ENCODE results near the gene PARD3B. TPM values are rescaled to one million over a fixed set of nuclear protein-coding genes. Genes with fewer than 3 reads are reported as not detected.

The PARD3B gene
- total RNA-seq, 1 experiment from 2014 or later = 2.0 TPM

- TF ChIP-seq ZNF274 (IDR thresholded peaks at IDR 0.05; ENCODE audit: low read depth, low read length) (no peak), SP1 (IDR thresholded peaks at IDR 0.05; ENCODE audit: low read depth) (no peak)
Observed at GRCh38 chr2:205464681-205465080, 919.4 kb downstream of the PARD3B start (continued).

DNA sequence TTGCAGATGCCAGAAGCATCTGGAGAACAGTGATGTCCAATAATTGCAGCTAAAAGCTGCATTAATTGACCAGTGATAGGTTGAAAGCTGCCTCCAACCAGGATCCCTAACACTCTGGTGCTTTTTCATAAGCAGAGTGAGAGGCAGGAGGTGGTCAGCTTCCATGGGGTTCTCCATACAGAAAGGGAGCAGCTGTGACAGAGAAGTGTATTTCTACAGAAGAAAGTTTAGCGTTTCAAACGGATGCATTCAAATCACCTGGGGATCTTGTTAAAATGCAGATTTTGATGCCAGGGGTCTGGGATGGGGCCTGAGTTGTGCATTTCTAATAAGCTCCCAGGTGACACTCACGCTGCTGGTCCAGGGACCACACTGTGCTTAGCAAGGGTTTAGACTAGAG lies 920.5 kb downstream of the PARD3B start:
- Histone ChIP-seq H3K9me2 (ENCODE audit: insufficient read depth) (no peaks in the 10 kb centered on the region), H3K4me3 (replicated peaks in 1 of 2; ENCODE audit: low read depth in 1 of 2, low read length in 2 of 2) (no peak overlapping the region), H4K20me1 (ENCODE audit: insufficient read depth) (no peaks in the 10 kb centered on the region), H3K4me2 (ENCODE audit: low read length) (no peak overlapping the region), H2AFZ (ENCODE audit: low read depth, low read length, poor library complexity, severe bottlenecking) (no peak overlapping the region), H3K4me1 (ENCODE audit: control insufficient read depth in 1 of 2, insufficient read depth in 2 of 2, low read length in 2 of 2) (no peaks in the 10 kb centered on the region), H3K27me3 (ENCODE audit: insufficient read depth, low read length) (peaks cover 6% of the 10 kb centered on the region; the same call in 1 of the 2 replicates), H3K9ac (ENCODE audit: low read length) (no peak overlapping the region), H3K36me3 (ENCODE audit: control insufficient read depth in 1 of 2, insufficient read depth in 2 of 2, low read length in 2 of 2) (no peaks in the 10 kb centered on the region), H3K79me2 (ENCODE audit: insufficient read depth, low read length) (no peaks in the 10 kb centered on the region), H3K9me3 (ENCODE audit: control insufficient read depth in 1 of 2, insufficient read depth in 1 of 2, low read depth in 1 of 2, low read length in 2 of 2) (no peaks in the 10 kb centered on the region), H3K27ac (ENCODE audit: low read depth, low read length) (no peak overlapping the region)
- POLR2A ChIA-PET = no interaction called here
- no peak for TF ChIP-seq JUND (IDR thresholded peaks at IDR 0.05)
- TF ChIP-seq, protein P1, sequence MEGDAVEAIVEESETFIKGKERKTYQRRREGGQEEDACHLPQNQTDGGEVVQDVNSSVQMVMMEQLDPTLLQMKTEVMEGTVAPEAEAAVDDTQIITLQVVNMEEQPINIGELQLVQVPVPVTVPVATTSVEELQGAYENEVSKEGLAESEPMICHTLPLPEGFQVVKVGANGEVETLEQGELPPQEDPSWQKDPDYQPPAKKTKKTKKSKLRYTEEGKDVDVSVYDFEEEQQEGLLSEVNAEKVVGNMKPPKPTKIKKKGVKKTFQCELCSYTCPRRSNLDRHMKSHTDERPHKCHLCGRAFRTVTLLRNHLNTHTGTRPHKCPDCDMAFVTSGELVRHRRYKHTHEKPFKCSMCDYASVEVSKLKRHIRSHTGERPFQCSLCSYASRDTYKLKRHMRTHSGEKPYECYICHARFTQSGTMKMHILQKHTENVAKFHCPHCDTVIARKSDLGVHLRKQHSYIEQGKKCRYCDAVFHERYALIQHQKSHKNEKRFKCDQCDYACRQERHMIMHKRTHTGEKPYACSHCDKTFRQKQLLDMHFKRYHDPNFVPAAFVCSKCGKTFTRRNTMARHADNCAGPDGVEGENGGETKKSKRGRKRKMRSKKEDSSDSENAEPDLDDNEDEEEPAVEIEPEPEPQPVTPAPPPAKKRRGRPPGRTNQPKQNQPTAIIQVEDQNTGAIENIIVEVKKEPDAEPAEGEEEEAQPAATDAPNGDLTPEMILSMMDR (IDR thresholded peaks at IDR 0.05 in 2 of 3, conservative IDR thresholded peaks at IDR 0.05 in 1 of 3; ENCODE audit: borderline replicate concordance in 1 of 3, insufficient read depth in 1 of 3, low read depth in 2 of 3, low read length in 2 of 3) = no peak
- TF ChIP-seq, protein P2, sequence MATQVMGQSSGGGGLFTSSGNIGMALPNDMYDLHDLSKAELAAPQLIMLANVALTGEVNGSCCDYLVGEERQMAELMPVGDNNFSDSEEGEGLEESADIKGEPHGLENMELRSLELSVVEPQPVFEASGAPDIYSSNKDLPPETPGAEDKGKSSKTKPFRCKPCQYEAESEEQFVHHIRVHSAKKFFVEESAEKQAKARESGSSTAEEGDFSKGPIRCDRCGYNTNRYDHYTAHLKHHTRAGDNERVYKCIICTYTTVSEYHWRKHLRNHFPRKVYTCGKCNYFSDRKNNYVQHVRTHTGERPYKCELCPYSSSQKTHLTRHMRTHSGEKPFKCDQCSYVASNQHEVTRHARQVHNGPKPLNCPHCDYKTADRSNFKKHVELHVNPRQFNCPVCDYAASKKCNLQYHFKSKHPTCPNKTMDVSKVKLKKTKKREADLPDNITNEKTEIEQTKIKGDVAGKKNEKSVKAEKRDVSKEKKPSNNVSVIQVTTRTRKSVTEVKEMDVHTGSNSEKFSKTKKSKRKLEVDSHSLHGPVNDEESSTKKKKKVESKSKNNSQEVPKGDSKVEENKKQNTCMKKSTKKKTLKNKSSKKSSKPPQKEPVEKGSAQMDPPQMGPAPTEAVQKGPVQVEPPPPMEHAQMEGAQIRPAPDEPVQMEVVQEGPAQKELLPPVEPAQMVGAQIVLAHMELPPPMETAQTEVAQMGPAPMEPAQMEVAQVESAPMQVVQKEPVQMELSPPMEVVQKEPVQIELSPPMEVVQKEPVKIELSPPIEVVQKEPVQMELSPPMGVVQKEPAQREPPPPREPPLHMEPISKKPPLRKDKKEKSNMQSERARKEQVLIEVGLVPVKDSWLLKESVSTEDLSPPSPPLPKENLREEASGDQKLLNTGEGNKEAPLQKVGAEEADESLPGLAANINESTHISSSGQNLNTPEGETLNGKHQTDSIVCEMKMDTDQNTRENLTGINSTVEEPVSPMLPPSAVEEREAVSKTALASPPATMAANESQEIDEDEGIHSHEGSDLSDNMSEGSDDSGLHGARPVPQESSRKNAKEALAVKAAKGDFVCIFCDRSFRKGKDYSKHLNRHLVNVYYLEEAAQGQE (IDR thresholded peaks at IDR 0.05; ENCODE audit: low read depth) = no peak
- no peak for TF ChIP-seq CEBPB (IDR thresholded peaks at IDR 0.05; ENCODE audit: low read depth)
- TF ChIP-seq TCF7L2 (IDR thresholded peaks at IDR 0.05; ENCODE audit: borderline replicate concordance, extremely low read depth, insufficient read depth, insufficient read length) = no peak
- TF ChIP-seq ELF1 (IDR thresholded peaks at IDR 0.05; ENCODE audit: borderline replicate concordance, low read depth) = no peak
- no peak for TF ChIP-seq RAD21 (IDR thresholded peaks at IDR 0.05; ENCODE audit: low read depth)
- TF ChIP-seq, protein P3, sequence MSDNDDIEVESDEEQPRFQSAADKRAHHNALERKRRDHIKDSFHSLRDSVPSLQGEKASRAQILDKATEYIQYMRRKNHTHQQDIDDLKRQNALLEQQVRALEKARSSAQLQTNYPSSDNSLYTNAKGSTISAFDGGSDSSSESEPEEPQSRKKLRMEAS (IDR thresholded peaks at IDR 0.05) = no peak
- no peak for TF ChIP-seq YY1 (IDR thresholded peaks at IDR 0.05; ENCODE audit: extremely low read depth, insufficient replicate concordance, low read depth, low read length)
- TF ChIP-seq, protein P4, sequence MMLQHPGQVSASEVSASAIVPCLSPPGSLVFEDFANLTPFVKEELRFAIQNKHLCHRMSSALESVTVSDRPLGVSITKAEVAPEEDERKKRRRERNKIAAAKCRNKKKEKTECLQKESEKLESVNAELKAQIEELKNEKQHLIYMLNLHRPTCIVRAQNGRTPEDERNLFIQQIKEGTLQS (IDR thresholded peaks at IDR 0.05) = no peak
- TF ChIP-seq ZNF274 (IDR thresholded peaks at IDR 0.05; ENCODE audit: low read depth, low read length) = no peak
- TF ChIP-seq SIN3A (IDR thresholded peaks at IDR 0.05; ENCODE audit: low read depth) = no peak
- ATAC-seq (no peak), DNase-seq (ENCODE audit: low read depth, low spot score) (no peak)
- no TSS peak for BruUV-seq (replicated peaks)
- RAD21 ChIA-PET (ENCODE audit: low non-redundant PET in 1 of 2, low total read pairs in 2 of 2, uncharacterized antibody in 2 of 2, unreplicated experiment in 2 of 2) = no interaction called here
- intact Hi-C loops (cut with micrococcal nuclease) = no loop called here
- CTCF ChIA-PET = no interaction called here
